GM21576 (cell line): ENCODE results near the gene SUGCT.

Source experiments
- ATAC-seq: cut with Tn5 transposase; IDR thresholded peaks from one replicate; pipeline ENCODE4 v1.9.1; 2021; ENCODE audit warnings: mild to moderate bottlenecking, moderate library complexity; ENCODE audit not compliant: unreplicated experiment

The SUGCT gene

GRCh38 chr7:40755438-40755837 is 620.6 kb downstream of the SUGCT start:
- ATAC-seq, result no peak

- ATAC-seq, result no peak
Measured at GRCh38 chr7:40757109-40757508, 622.3 kb downstream of the SUGCT start.

GRCh38 chr7:40758590-40758989 is 623.8 kb downstream of the SUGCT start:
- ATAC-seq, result no peak

GRCh38 chr7:40760293-40760964 is 625.6 kb downstream of the SUGCT start:
- no peak for ATAC-seq

DNA sequence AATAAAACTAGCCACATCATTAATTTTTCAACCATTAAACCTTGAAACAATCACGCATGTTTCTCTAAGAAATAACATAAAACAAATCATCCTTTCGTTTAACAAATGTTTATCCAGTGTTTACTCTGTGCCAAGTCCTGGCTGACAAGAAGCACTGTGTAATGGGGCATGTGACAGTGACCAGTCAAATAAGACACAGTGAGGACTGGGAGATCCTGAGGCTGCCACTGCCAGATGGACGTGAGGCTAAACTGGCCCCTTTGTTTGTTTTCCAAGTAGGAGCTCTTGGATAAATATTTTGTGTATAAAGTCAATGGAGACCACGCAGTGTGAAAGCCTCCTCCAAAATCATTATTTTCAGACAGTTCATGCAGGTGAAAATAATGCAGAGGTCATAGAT is 626.2 kb downstream of the SUGCT start:
- no peak for ATAC-seq

DNA sequence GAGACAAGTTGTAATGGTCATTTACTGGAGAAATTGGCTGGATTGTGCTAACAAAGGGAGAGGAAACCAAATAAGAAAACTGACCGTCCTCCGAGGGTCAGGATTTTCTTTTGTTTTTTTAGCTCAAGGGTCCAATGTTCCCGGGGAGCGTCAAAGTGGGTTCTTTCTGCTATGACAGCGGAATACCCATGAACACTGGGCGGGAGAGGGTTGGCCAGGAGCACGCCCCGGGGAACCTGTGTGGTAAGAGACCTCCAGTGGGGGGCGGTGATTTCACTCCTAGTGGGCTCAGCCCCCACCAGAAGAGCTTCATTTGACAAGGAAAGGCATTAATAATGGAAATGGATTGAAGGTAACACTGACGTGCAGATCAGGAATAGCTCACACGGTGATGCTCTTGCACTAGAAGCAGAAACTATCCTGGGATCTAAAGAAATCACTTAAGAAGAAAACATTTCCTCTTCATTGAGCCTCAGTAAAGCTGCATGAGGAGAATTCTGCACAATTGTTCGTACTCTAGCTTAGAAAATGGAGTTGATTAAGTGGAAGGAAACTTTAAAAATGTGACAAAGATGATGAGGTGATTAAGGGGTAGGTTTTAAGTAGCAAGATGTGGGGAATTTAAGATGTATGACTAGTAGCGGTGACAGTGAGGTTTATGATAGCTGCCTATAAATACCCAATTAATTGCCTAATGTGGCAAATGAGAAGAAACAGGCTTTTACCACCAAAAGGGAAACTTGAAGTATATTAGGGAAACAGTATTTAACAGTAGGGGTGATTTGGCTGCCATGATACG is 627.2 kb downstream of the SUGCT start:
- ATAC-seq, result no peak

DNA sequence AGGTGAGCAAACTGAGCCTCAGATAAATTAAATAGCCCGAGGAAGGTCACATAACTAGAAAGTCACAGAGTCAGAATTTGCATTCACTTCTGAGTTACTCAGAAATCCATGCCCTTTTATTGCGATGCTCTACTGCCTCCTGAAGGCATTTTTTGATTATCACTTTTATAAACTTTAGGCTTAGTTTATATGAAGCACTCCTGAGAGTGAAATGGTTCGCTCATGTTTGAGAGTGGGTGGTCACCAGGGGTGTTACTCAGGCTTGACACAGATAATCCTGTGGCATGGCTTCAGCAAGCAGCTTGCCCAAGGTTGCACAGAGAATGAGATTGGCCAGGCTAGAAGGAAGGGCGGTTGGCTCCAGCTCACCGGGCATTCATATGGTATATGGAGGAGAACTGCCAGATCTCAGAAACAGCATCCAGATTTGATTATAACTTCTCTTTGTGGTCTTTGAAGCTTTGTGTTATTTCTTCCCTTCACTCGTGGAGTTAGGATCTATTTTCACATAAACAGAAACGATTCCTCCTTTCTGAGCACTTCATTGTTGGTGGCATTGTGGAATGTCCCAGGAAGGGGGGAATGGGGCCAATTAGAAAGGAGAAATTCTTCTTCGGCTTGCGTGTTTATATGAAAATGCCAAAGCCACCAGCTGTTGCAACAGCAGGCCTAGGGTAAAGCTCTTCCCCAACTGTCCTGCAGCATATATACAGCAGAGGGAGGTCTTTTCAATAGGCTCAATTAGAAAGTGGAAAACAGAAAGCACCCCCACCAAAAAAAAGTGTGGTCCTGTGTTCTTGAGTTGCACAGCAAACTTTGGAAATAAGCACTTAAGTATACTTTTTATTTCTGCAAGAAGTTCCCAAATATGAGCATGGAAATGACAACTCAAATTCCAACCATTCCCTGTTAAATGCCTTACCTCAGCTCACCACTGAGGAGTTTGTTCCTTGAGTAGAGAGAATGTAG is 628.8 kb downstream of the SUGCT start:
- no peak for ATAC-seq

DNA sequence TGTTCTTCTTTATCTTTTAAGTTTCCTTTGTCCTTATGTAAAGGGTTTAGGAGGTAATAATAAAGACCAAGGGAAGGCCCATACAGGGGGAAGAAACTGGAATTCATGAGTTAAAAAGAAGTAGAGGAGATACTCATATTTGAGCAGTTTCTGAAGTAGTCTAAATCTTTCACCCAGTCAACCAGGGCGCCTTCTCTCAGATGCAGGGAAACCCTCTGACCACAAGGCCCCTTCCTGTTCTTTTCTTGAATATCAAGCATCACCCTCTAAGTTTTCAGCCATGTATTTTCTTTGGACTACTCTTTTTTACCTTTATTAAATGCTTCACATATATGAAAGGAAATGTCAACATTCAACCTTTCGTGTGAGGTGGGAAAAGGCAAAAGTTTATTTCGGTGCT is 630.8 kb downstream of the SUGCT start:
- ATAC-seq, result no peak

- no peak for ATAC-seq
Measured at GRCh38 chr7:40772096-40772495, 637.3 kb downstream of the SUGCT start.

DNA sequence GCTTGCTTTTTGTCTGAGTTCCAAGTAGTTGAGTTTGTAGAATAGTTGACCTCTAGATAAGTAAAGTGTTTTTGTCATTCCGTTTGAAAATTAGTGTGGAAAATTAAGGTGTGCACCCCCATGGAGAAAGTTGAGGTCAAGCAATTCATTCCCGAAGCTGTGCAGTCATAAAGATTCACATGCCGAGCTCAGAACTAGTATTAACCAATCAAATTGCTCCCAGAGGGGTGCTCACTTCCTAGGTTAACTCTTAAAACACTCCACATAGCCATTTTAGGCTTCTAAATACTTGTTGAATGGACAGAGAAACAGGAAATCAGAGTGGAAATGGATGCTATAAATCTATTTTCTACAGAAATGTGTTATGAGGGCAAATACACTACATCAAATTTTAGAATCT is 638.9 kb downstream of the SUGCT start:
- no peak for ATAC-seq

DNA sequence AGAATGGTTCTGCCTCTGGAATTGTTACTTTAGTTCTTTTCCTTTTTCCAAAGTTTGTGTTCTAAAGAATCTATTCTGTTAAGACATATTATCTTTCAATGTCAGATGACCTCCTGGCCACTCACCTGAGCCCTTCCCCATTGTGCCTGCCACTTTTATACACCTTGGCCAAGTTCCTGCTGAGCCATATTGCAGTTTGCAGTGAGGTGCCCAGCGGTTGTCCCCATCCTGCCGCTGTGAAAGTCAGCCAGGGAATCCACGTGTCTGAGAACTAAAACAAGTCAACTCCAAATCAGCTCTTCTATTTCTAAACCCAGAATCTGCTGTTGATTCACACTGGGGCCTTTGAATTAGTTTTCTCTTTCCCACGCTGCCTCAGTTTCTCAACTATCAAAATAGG is 641.1 kb downstream of the SUGCT start:
- ATAC-seq, result no peak

DNA sequence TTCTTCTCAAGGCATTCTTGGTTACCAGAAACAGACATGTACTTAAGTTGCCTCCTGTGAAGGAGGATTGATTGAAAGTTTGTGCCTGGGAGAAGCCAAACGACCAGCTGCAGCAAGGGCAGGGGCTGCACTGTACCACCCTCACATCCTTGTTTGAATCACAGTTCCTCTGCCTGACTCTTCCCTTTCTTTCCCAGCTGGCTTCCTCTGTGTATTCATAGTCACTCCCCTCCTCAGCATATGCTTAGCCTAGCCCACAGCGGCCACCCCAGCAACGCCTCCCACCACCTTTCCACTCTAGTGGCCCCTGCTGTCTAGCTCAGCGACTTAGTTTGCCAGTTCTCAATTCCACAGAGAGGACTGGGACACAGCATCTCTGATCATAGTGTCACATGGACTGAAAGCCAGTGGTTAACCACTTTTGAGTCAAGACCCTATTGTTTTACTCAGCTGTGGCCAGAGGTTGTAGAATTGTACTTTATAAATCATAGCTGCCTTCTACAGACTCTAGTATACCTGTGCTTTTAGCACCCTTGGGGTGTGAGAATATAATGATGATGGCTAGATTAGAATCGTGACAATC is 643.0 kb downstream of the SUGCT start:
- ATAC-seq, result no peak

GRCh38 chr7:40780460-40780859 is 645.7 kb downstream of the SUGCT start:
- no peak for ATAC-seq

DNA sequence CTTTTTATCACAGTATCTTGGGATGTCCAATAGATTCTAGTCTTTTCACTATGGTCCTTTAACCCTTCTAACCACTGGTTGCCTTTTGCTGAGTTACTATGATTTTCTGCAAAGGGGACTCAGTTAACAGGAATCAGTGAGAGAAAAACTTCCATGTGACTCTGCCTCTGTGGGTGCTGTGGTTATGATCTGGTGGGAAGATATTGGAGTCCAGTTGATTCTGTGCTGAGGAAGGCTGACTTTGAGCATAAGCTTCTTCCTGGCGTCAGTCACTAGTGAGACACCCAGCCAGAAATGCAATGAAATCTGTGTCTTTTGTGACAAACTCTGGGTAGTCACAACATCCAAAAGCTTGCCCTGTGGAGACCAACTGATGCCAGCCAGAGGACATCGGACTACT is 648.0 kb downstream of the SUGCT start:
- no peak for ATAC-seq

- ATAC-seq, result no peak
Measured at GRCh38 chr7:40784176-40784575, 649.4 kb downstream of the SUGCT start.

DNA sequence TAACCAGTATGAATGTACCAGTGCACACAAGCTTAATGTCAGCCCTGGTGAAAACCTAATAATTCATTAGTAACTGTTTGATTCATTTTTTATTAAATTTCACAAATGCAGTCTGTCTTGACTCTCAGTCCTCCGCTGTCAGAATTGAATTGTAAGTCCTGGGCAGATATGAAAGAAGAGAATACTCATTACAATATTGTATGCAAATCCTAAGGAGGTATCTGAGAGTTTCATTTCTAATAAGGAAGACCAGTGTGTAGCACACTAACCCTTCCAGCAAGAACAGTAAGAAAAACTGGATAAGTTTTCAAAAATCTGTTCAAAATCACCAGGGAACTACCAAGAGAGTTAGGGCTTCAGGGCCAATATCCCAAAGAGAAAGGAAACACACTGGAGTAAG is 652.1 kb downstream of the SUGCT start:
- ATAC-seq, result no peak

GRCh38 chr7:40793132-40793531 is 658.3 kb downstream of the SUGCT start:
- no peak for ATAC-seq

- ATAC-seq, result no peak
Measured at GRCh38 chr7:40795607-40796006, 660.8 kb downstream of the SUGCT start.

GRCh38 chr7:40796723-40797122 is 661.9 kb downstream of the SUGCT start:
- no peak for ATAC-seq

DNA sequence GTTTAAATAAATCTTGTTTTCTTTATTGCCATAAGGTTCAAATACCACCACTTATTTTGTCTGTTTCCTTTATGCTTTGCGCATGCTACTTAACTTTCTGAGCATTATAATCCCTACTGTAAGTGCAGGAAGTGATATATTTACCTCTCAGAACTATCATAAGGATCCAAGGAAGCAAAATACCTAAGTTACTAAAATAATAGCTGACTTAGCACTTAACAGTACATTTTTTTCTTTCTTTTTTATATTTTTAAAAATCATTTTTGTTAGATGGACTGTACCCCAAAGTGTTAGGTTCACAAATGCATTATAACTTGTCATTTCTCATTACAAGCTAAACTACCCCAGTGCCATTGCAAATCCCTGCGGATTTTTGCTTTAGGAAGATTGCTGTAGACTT is 663.8 kb downstream of the SUGCT start:
- ATAC-seq, result no peak
